ENCODE data around the gene EPHB2. TPM values are rescaled to one million over a fixed set of nuclear protein-coding genes. Genes with fewer than 3 reads are reported as not detected.

The EPHB2 gene
- total RNA-seq, 2 donors from 2014 or later, result 34.0 to 50.7 TPM

GRCh38 chr1:22915231-22915630 is 204.6 kb downstream of the EPHB2 start:
- H3K9ac ChIP-seq (ENCODE audit: extremely low read depth, low read length, poor library complexity, severe bottlenecking), result no peak overlapping the region
- WGBS, 2 experiments (ENCODE audit: insufficient coverage in 1 of 2, insufficient read length in 1 of 2), result 85 to 92% methylated on average over 7 of the region's 7 CpGs
- no peaks in the 10 kb centered on the region for H3K4me1 ChIP-seq (ENCODE audit: control insufficient read depth, insufficient read depth, low read length)
- Mint-ChIP-seq H3K4me3 (no peak overlapping the region), H3K27me3 (ENCODE audit: insufficient read depth) (no peaks in the 10 kb centered on the region), H3K4me1 (peaks cover 7% of the 10 kb centered on the region), H3K9me3 (no peaks in the 10 kb centered on the region), H3K27ac (peak overlapping the region; percentile 73), H3K36me3 (ENCODE audit: low read depth) (peaks cover 6% of the 10 kb centered on the region)
- no peak overlapping the region for H3K27ac ChIP-seq (ENCODE audit: low read depth, low read length)
- TF ChIP-seq CTCF (conservative IDR thresholded peaks at IDR 0.05), result no peak
- H3K27me3 ChIP-seq (ENCODE audit: control insufficient read depth, insufficient read depth, low read length, poor library complexity, severe bottlenecking), result no peaks in the 10 kb centered on the region
- no peaks in the 10 kb centered on the region for H3K9me3 ChIP-seq (ENCODE audit: control insufficient read depth, low read length)
- H3K36me3 ChIP-seq (ENCODE audit: control insufficient read depth, insufficient read depth, low read length), result peaks cover 4% of the 10 kb centered on the region
- no peak for DNase-seq
- H3K4me3 ChIP-seq (ENCODE audit: low read length), result no peak overlapping the region

- Mint-ChIP-seq H3K27me3 (ENCODE audit: insufficient read depth) (no peaks in the 10 kb centered on the region), H3K4me1 (peaks cover 7% of the 10 kb centered on the region), H3K4me3 (no peak overlapping the region), H3K27ac (no peak overlapping the region), H3K9me3 (no peaks in the 10 kb centered on the region), H3K36me3 (ENCODE audit: low read depth) (peaks cover 6% of the 10 kb centered on the region)
- no peaks in the 10 kb centered on the region for H3K4me1 ChIP-seq (ENCODE audit: control insufficient read depth, insufficient read depth, low read length)
- no peaks in the 10 kb centered on the region for H3K27me3 ChIP-seq (ENCODE audit: control insufficient read depth, insufficient read depth, low read length, poor library complexity, severe bottlenecking)
- no peak overlapping the region for H3K27ac ChIP-seq (ENCODE audit: low read depth, low read length)
- TF ChIP-seq CTCF (conservative IDR thresholded peaks at IDR 0.05), result no peak
- peak; percentile 70 for DNase-seq
- no peaks in the 10 kb centered on the region for H3K9me3 ChIP-seq (ENCODE audit: control insufficient read depth, low read length)
- H3K4me3 ChIP-seq (ENCODE audit: low read length), result no peak overlapping the region
- 81% methylated on average over 15 of the region's 15 CpGs; no CpG with 5 or more reads in 1 of the 2 experiments for WGBS, 2 experiments (ENCODE audit: insufficient coverage in 1 of 2, insufficient read length in 1 of 2)
- peaks cover 4% of the 10 kb centered on the region for H3K36me3 ChIP-seq (ENCODE audit: control insufficient read depth, insufficient read depth, low read length)
- H3K9ac ChIP-seq (ENCODE audit: extremely low read depth, low read length, poor library complexity, severe bottlenecking), result no peak overlapping the region
Measured at GRCh38 chr1:22915816-22916470, 205.3 kb downstream of the EPHB2 start.

- no peaks in the 10 kb centered on the region for H3K4me1 ChIP-seq (ENCODE audit: control insufficient read depth, insufficient read depth, low read length)
- no peak for TF ChIP-seq CTCF (conservative IDR thresholded peaks at IDR 0.05)
- no peaks in the 10 kb centered on the region for H3K27me3 ChIP-seq (ENCODE audit: control insufficient read depth, insufficient read depth, low read length, poor library complexity, severe bottlenecking)
- H3K36me3 ChIP-seq (ENCODE audit: control insufficient read depth, insufficient read depth, low read length), result peaks cover under 1% of the 10 kb centered on the region
- Mint-ChIP-seq H3K27me3 (ENCODE audit: insufficient read depth) (no peaks in the 10 kb centered on the region), H3K36me3 (ENCODE audit: low read depth) (peaks cover 6% of the 10 kb centered on the region), H3K4me3 (no peak overlapping the region), H3K4me1 (peaks cover 7% of the 10 kb centered on the region), H3K27ac (no peak overlapping the region), H3K9me3 (no peaks in the 10 kb centered on the region)
- no peak for DNase-seq
- H3K9ac ChIP-seq (ENCODE audit: extremely low read depth, low read length, poor library complexity, severe bottlenecking), result no peak overlapping the region
- WGBS, 2 experiments (ENCODE audit: insufficient coverage in 1 of 2, insufficient read length in 1 of 2), result 92 to 100% methylated on average over 3 to 12 of the region's 12 CpGs
- no peak overlapping the region for H3K27ac ChIP-seq (ENCODE audit: low read depth, low read length)
- no peaks in the 10 kb centered on the region for H3K9me3 ChIP-seq (ENCODE audit: control insufficient read depth, low read length)
- H3K4me3 ChIP-seq (ENCODE audit: low read length), result no peak overlapping the region
Measured at GRCh38 chr1:22916471-22916820, 205.8 kb downstream of the EPHB2 start.
